Measurements from ENCODE around the gene JADE3. TPM values are rescaled to one million over a fixed set of nuclear protein-coding genes. Genes with fewer than 3 reads are reported as not detected.
"Not testable (repeated sequence)": the region's sequence is repeated elsewhere in the genome, so short reads cannot be mapped to it uniquely, and the experiment has no call there.

JADE3 gene
- total and polyA plus RNA-seq, 4 donors: 2.3 to 6.1 (median 4.1) TPM

DNA sequence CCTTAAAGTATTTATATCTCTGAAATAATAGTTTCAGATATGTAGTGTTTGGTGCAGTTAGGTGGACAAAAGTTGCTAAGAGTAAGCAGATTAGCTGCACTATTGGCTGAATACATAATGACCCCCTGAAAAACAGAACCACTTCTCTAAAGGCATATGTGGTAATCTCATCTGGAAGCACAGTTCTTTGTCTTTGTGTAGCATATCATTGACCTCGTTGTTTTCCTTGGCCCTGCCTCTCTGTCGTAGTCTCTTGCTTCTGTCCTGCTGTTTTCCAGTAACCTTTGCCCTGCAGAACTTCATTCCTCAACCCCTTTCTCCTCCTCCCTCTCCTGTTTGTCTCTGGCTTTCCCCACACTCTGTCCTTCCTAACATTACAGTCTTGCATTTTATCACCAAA lies 41.4 kb downstream of the JADE3 start:
- 5 to 9% methylated on average over 2 of the region's 2 CpGs for WGBS, 2 donors
- ATAC-seq (ENCODE audit: low FRiP score): no peak

DNA sequence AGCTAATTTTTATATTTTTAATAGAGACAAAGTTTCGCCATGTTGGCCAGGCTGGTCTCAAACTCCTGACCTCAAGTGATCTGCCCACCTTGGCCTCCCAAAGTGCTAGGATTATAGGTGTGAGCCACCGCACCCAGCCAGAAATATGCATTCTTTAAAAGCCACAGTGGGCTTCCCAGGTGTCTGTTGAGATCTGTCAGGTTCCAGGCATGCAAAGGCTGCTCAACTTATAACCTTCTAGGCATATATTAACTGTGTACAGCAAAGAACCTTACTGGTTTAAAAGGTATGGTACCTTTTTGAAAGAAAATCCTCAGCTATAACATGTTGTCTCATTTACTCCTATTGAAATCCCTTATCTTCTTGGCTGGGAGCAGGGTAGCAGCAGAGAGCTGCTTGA lies 42.5 kb downstream of the JADE3 start:
- Histone ChIP-seq H3K27ac (ENCODE audit: low read depth in 1 of 2, low read length in 2 of 2) (no peak overlapping the region), H3K36me3 (ENCODE audit: control insufficient read depth in 1 of 2, insufficient read depth in 2 of 2, low read length in 1 of 2) (no peaks in the 10 kb centered on the region), H3K4me3 (ENCODE audit: low read length in 2 of 2) (no peak overlapping the region), H3K27me3 (ENCODE audit: control insufficient read depth in 1 of 2, insufficient read depth in 2 of 2, low read length in 1 of 2) (no peaks in the 10 kb centered on the region), H3K4me1 (ENCODE audit: control insufficient read depth in 1 of 2, insufficient read depth in 2 of 2, low read length in 2 of 2) (peaks cover 0 to 4% of the 10 kb centered on the region in 2 donors), H3K9me3 (ENCODE audit: control insufficient read depth, low read length) (no peaks in the 10 kb centered on the region)
- ATAC-seq (ENCODE audit: low FRiP score) (no peak), DNase-seq (no peak)
- 73 to 99% methylated on average over 2 of the region's 2 CpGs for WGBS, 2 donors
- intact Hi-C loops (cut with DNase I): no loop called here

More for the DNA sequence above, 41.4 kb downstream of the JADE3 start:
- no peak for DNase-seq
- no peaks in the 10 kb centered on the region for H3K36me3 ChIP-seq (ENCODE audit: control insufficient read depth in 1 of 2, insufficient read depth in 2 of 2, low read length in 1 of 2)
- no peaks in the 10 kb centered on the region for H3K9me3 ChIP-seq (ENCODE audit: control insufficient read depth, low read length)
- no peak overlapping the region for H3K4me3 ChIP-seq (ENCODE audit: low read length in 2 of 2)
- intact Hi-C loops (cut with DNase I): no loop called here
- H3K27ac ChIP-seq (ENCODE audit: low read depth in 1 of 2, low read length in 2 of 2): no peak overlapping the region
- H3K27me3 ChIP-seq (ENCODE audit: control insufficient read depth in 1 of 2, insufficient read depth in 2 of 2, low read length in 1 of 2): no peaks in the 10 kb centered on the region
- peaks cover 0 to 4% of the 10 kb centered on the region in 2 donors for H3K4me1 ChIP-seq (ENCODE audit: control insufficient read depth in 1 of 2, insufficient read depth in 2 of 2, low read length in 2 of 2)

DNA sequence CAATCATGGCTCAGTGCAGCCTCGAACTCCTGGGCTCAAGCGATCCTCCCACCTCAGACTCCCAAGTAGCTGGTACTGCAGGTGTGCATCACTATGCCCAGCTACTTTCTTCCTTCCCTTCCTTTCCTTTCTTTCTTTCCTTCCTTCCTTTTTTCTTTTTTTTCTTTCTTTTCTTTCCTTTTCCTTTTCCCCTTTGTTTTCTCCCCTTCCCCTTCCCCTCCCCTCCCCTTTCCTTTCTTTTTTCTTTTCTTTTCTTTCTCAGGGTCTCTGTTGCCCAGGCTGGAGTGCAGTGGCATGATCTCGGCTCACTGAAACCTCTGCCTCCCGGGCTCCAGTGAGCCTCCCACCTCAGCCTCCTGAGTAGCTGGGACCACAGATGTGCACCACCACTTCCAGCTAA lies 44.4 kb downstream of the JADE3 start:
- H3K27me3 ChIP-seq (ENCODE audit: control insufficient read depth in 1 of 2, insufficient read depth in 2 of 2, low read length in 1 of 2); H3K4me3 ChIP-seq (ENCODE audit: low read length in 2 of 2); intact Hi-C loops (cut with DNase I); H3K27ac ChIP-seq (ENCODE audit: low read depth in 1 of 2, low read length in 2 of 2); H3K9me3 ChIP-seq (ENCODE audit: control insufficient read depth, low read length); H3K36me3 ChIP-seq (ENCODE audit: control insufficient read depth in 1 of 2, insufficient read depth in 2 of 2, low read length in 1 of 2); DNase-seq; ATAC-seq (ENCODE audit: low FRiP score); H3K4me1 ChIP-seq (ENCODE audit: control insufficient read depth in 1 of 2, insufficient read depth in 2 of 2, low read length in 2 of 2): not testable (repeated sequence)
- WGBS, 2 donors: 96 to 99% methylated on average over 4 of the region's 4 CpGs

DNA sequence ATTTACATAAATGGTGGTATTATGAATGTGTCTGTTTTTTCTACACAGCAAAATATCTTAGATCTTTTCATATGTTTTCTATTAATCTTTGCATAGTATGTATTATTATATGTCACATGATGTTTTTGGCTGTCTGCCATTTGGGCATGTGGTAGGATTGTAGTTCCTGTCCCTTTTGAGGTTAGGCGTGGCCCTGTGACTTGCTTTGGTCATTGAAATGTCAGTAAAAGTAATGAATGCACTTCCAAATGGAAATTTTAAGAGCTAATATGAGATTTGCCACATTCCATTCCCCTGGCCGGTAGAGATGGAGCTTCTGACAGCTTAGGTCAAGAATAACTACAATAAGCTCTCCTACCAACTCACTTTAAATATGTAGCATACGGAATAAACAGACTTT lies 45.1 kb downstream of the JADE3 start:
- Histone ChIP-seq H3K27ac (ENCODE audit: low read depth in 1 of 2, low read length in 2 of 2) (no peak overlapping the region), H3K4me1 (ENCODE audit: control insufficient read depth in 1 of 2, insufficient read depth in 2 of 2, low read length in 2 of 2) (peaks cover 0 to 4% of the 10 kb centered on the region in 2 donors), H3K27me3 (ENCODE audit: control insufficient read depth in 1 of 2, insufficient read depth in 2 of 2, low read length in 1 of 2) (no peaks in the 10 kb centered on the region), H3K4me3 (ENCODE audit: low read length in 2 of 2) (no peak overlapping the region), H3K9me3 (ENCODE audit: control insufficient read depth, low read length) (no peaks in the 10 kb centered on the region), H3K36me3 (ENCODE audit: control insufficient read depth in 1 of 2, insufficient read depth in 2 of 2, low read length in 1 of 2) (no peaks in the 10 kb centered on the region)
- WGBS, 2 donors: 55 to 76% methylated on average over 3 of the region's 3 CpGs
- no peak for DNase-seq
- no peak for ATAC-seq (ENCODE audit: low FRiP score)
- intact Hi-C loops (cut with DNase I): no loop called here

DNA sequence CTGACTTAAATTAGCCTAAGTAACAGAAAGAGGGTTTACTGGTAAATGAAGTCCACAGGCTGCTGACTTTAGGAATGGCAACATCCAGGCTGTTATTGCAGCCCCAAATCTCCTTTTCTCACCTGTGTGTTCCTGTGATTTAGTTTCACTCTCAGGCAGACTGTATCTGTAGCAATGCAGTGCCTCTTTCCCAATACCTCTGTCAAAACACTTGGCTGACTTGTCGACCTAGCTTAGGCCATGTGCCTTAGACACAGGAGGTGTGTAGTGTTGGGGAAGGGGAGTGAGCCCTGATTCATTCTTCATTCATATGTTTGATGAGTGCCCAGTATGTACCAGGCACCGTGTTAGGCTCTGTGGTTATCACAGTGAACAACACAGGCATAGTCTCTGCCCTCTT lies 46.9 kb downstream of the JADE3 start:
- ATAC-seq (ENCODE audit: low FRiP score) (no peak), DNase-seq (no peak)
- Histone ChIP-seq H3K4me1 (ENCODE audit: control insufficient read depth in 1 of 2, insufficient read depth in 2 of 2, low read length in 2 of 2) (no peaks in the 10 kb centered on the region), H3K4me3 (ENCODE audit: low read length in 2 of 2) (no peak overlapping the region), H3K9me3 (ENCODE audit: control insufficient read depth, low read length) (no peaks in the 10 kb centered on the region), H3K36me3 (ENCODE audit: control insufficient read depth in 1 of 2, insufficient read depth in 2 of 2, low read length in 1 of 2) (no peaks in the 10 kb centered on the region), H3K27ac (ENCODE audit: low read depth in 1 of 2, low read length in 2 of 2) (no peak overlapping the region), H3K27me3 (ENCODE audit: control insufficient read depth in 1 of 2, insufficient read depth in 2 of 2, low read length in 1 of 2) (no peaks in the 10 kb centered on the region)
- intact Hi-C loops (cut with DNase I): no loop called here
- WGBS, 2 donors: 49 to 74% methylated on average over 2 of the region's 2 CpGs

DNA sequence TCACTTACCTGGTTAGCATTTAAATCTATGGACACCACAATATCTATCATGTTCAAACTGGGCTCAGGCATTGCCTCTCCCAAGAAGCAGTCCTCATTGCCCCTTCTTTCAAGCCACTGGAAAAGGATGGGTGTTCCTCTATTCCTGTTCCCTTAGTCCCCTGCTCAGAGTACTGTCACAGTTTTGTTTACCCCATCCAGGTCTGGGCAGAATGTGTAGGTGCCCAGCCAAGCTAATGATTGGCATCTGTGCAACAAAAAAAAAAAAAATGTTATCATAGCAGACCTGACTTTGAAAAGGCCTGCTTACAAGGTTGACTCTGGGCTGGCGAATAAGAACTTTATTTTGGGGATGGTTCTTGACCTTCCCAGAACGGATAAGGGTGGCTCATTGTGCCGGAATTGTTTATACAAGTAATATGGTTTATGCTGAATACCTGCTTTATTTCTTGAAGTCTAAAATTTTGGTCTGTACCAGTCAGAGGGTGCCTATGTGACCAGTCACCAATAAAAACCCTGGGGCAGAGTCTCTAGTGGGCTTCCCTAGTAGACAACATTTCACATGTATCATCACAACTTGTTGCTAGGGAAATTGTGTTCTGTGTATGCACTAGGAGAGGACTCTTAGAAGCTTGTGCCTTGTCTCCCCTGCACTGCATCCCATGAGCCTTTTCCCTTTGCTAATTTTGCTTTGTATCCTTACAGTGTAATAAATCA lies 47.9 kb downstream of the JADE3 start:
- intact Hi-C loops (cut with DNase I): no loop called here
- WGBS, 2 donors: 66 to 82% methylated on average over 3 of the region's 3 CpGs
- ATAC-seq (ENCODE audit: low FRiP score): no peak

DNA sequence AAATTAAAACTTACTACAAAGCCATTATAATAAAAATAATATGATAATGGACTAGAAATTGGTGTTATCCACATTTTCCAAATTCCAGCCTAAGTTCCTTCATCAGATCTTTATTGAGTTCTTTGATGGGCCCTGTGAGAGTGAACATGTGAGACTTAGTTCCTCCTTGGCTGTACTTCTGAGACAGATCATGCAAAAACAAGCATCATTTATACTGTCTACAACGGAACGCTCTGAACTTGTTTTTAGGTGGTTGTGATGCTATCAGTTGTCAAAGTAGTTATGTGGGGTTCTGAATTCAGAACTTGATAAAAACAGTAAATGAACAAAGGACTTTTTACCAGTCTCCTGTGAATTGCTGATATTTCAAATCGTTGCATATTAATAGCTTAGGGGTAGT lies 48.9 kb downstream of the JADE3 start:
- intact Hi-C loops (cut with DNase I): no loop called here
- ATAC-seq (ENCODE audit: low FRiP score) (no peak), DNase-seq (no peak)
- WGBS, 2 donors: 60 to 78% methylated on average over 3 of the region's 3 CpGs
- H3K9me3 ChIP-seq (ENCODE audit: control insufficient read depth, low read length): no peaks in the 10 kb centered on the region
- H3K4me1 ChIP-seq (ENCODE audit: control insufficient read depth in 1 of 2, insufficient read depth in 2 of 2, low read length in 2 of 2): no peaks in the 10 kb centered on the region
- H3K27ac ChIP-seq (ENCODE audit: low read depth in 1 of 2, low read length in 2 of 2): no peak overlapping the region
- H3K27me3 ChIP-seq (ENCODE audit: control insufficient read depth in 1 of 2, insufficient read depth in 2 of 2, low read length in 1 of 2): no peaks in the 10 kb centered on the region
- no peak overlapping the region for H3K4me3 ChIP-seq (ENCODE audit: low read length in 2 of 2)
- no peaks in the 10 kb centered on the region for H3K36me3 ChIP-seq (ENCODE audit: control insufficient read depth in 1 of 2, insufficient read depth in 2 of 2, low read length in 1 of 2)

More for the DNA sequence above, 47.9 kb downstream of the JADE3 start:
- H3K4me1 ChIP-seq (ENCODE audit: control insufficient read depth in 1 of 2, insufficient read depth in 2 of 2, low read length in 2 of 2): no peaks in the 10 kb centered on the region
- H3K27me3 ChIP-seq (ENCODE audit: control insufficient read depth in 1 of 2, insufficient read depth in 2 of 2, low read length in 1 of 2): no peaks in the 10 kb centered on the region
- DNase-seq: no peak
- no peaks in the 10 kb centered on the region for H3K36me3 ChIP-seq (ENCODE audit: control insufficient read depth in 1 of 2, insufficient read depth in 2 of 2, low read length in 1 of 2)
- no peak overlapping the region for H3K27ac ChIP-seq (ENCODE audit: low read depth in 1 of 2, low read length in 2 of 2)
- H3K9me3 ChIP-seq (ENCODE audit: control insufficient read depth, low read length): no peaks in the 10 kb centered on the region
- no peak overlapping the region for H3K4me3 ChIP-seq (ENCODE audit: low read length in 2 of 2)

DNA sequence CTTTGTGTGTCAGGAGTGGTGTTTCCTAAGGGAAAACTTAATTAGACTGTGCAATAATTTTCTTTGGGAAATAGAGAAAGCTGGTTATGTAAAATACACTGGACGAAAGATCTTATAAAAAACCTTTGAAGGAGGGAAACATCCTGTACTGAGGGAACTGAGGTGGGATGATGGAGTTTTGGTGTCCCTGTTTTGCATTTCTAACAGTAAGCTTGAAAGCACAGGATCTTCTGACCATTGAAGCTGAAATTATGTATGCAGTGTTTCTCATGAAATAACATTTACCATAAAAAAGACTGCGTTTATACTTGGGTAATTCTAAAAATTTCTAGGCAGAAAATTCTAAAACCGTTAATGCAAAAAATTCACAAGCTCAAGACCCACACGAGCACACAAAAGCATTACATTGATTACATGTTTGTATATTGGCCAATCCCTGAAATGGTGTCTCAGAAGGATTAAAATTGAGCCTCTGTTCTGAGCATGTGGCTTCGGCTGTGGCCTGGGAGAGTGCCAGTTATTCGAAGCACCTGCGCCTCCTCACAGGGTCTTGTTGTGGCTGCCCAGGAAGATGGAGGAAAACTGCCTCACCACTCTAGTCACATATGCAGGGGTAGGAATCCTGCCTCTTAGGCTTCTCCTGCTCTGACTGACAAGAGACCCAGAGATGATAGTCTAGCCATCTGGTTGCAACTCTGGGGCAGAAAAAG lies 49.5 kb downstream of the JADE3 start:
- no peak for DNase-seq
- Histone ChIP-seq H3K4me1 (ENCODE audit: control insufficient read depth in 1 of 2, insufficient read depth in 2 of 2, low read length in 2 of 2) (no peaks in the 10 kb centered on the region), H3K9me3 (ENCODE audit: control insufficient read depth, low read length) (no peaks in the 10 kb centered on the region), H3K27ac (ENCODE audit: low read depth in 1 of 2, low read length in 2 of 2) (no peak overlapping the region), H3K36me3 (ENCODE audit: control insufficient read depth in 1 of 2, insufficient read depth in 2 of 2, low read length in 1 of 2) (no peaks in the 10 kb centered on the region), H3K27me3 (ENCODE audit: control insufficient read depth in 1 of 2, insufficient read depth in 2 of 2, low read length in 1 of 2) (no peaks in the 10 kb centered on the region), H3K4me3 (ENCODE audit: low read length in 2 of 2) (no peak overlapping the region)
- 75 to 95% methylated on average over 7 of the region's 7 CpGs for WGBS, 2 donors
- ATAC-seq (ENCODE audit: low FRiP score): no peak
- intact Hi-C loops (cut with DNase I): no loop called here

Data from aorta (tissue), 5 donors.